DND-41 (cell line): ENCODE results near the gene MT3.

Source experiments
- ATAC-seq: fragments of 200-7000 bp; cut with Tn5 transposase; 3 replicates; pipeline ENCODE4 v1.9.1; 2021; ENCODE audit warnings: low read depth; ENCODE audit not compliant: insufficient read depth
- DNase-seq: peaks from one replicate; pipeline ENCODE4 v3.0.0-alpha.2; 2020
- H2AFZ ChIP-seq: 2 replicates; pipeline ENCODE4 v1.6.0; 2012; ENCODE audit warnings: low read depth, low read length
- H3K27ac ChIP-seq: 2 replicates; pipeline ENCODE4 v1.5.1; 2012; ENCODE audit warnings: low read length, inconsistent platforms
- H3K27me3 ChIP-seq: fragments of 200-600 bp; sonication (generic); 2 replicates; pipeline ENCODE4 v1.6.0; 2012; ENCODE audit warnings: low read length, mild to moderate bottlenecking, inconsistent platforms; ENCODE audit not compliant: insufficient read depth, poor library complexity
- H3K36me3 ChIP-seq: 2 replicates; pipeline ENCODE4 v1.5.1; 2012; ENCODE audit warnings: low read length, inconsistent platforms; ENCODE audit not compliant: insufficient read depth
- H3K4me1 ChIP-seq: 2 replicates; pipeline ENCODE4 v1.5.1; 2012; ENCODE audit warnings: mild to moderate bottlenecking, low read length; ENCODE audit not compliant: insufficient read depth
- H3K4me2 ChIP-seq: 2 replicates; pipeline ENCODE4 v1.6.0; 2012; ENCODE audit warnings: mild to moderate bottlenecking, moderate library complexity, low read length, inconsistent platforms; ENCODE audit not compliant: insufficient read depth
- H3K4me3 ChIP-seq, 2 experiments: fragments of 200-600 bp in 1 of 2; shearing (Covaris generic) in 1 of 2; 2 replicates each; pipeline ENCODE4 v1.5.1; 2012 to 2016; ENCODE audit warnings: inconsistent platforms in 2 of 2, low read length in 2 of 2, mild to moderate bottlenecking in 2 of 2, low read depth in 1 of 2, moderate library complexity in 1 of 2
- H3K79me2 ChIP-seq: 2 replicates; pipeline ENCODE4 v1.6.0; 2012; ENCODE audit warnings: low read length, inconsistent platforms; ENCODE audit not compliant: insufficient read depth
- H3K9ac ChIP-seq: 2 replicates; pipeline ENCODE4 v1.6.0; 2012; ENCODE audit warnings: low read depth, mild to moderate bottlenecking, inconsistent platforms, low read length, moderate library complexity
- H3K9me3 ChIP-seq: 2 replicates; pipeline ENCODE4 v1.5.1; 2012; ENCODE audit warnings: low read length, moderate library complexity, mild to moderate bottlenecking, inconsistent platforms; ENCODE audit not compliant: insufficient read depth, severe bottlenecking
- H4K20me1 ChIP-seq: 2 replicates; pipeline ENCODE4 v1.6.0; 2012; ENCODE audit warnings: low read length; ENCODE audit not compliant: insufficient read depth
- CTCF ChIP-seq: IDR thresholded peaks from 2 replicates; pipeline ENCODE4 v1.5.1; 2012; ENCODE audit warnings: borderline replicate concordance, low read length, moderate library complexity, mild to moderate bottlenecking; ENCODE audit not compliant: poor library complexity, severe bottlenecking; ENCODE audit errors: extremely low read depth
- EZH2 ChIP-seq: IDR thresholded peaks from 3 replicates; pipeline ENCODE4 v1.6.1; 2012; ENCODE audit warnings: borderline replicate concordance, low read depth, mild to moderate bottlenecking, moderate library complexity, low read length, inconsistent platforms; ENCODE audit not compliant: severe bottlenecking

The MT3 gene

GRCh38 chr16:56623637-56624036 lies 34.3 kb downstream of the MT3 start:
- H3K4me3 ChIP-seq = no peak overlapping the region
- H4K20me1 ChIP-seq = no peaks in the 10 kb centered on the region
- H3K36me3 ChIP-seq = no peaks in the 10 kb centered on the region
- no peaks in the 10 kb centered on the region for H3K79me2 ChIP-seq
- H3K4me2 ChIP-seq = no peak overlapping the region
- DNase-seq = no peak
- H2AFZ ChIP-seq = no peak overlapping the region
- no peak for TF ChIP-seq CTCF
- TF ChIP-seq EZH2 = no peak
- no peak for ATAC-seq
- peaks cover 9% of the 10 kb centered on the region for H3K27me3 ChIP-seq
- H3K4me1 ChIP-seq = no peaks in the 10 kb centered on the region
- no peaks in the 10 kb centered on the region for H3K9me3 ChIP-seq
- H3K9ac ChIP-seq = no peak overlapping the region
- no peak overlapping the region for H3K27ac ChIP-seq

- H3K4me2 ChIP-seq = no peak within 1 kb of the TSS
- H2AFZ ChIP-seq = no peak within 1 kb of the TSS
- no peak for ATAC-seq
- no peak within 1 kb of the TSS for H3K4me3 ChIP-seq
- H3K36me3 ChIP-seq = no peaks in the 10 kb centered on the region
- no peak within 1 kb of the TSS for H3K27ac ChIP-seq
- H4K20me1 ChIP-seq = no peaks in the 10 kb centered on the region
- no peak within 1 kb of the TSS for H3K9ac ChIP-seq
- peaks cover 15% of the 10 kb centered on the region for H3K27me3 ChIP-seq
- TF ChIP-seq CTCF = no peak
- TF ChIP-seq EZH2 = no peak
- H3K4me1 ChIP-seq = no peaks in the 10 kb centered on the region
- no peaks in the 10 kb centered on the region for H3K9me3 ChIP-seq
- no peaks in the 10 kb centered on the region for H3K79me2 ChIP-seq
- no peak for DNase-seq
Observed at GRCh38 chr16:56625140-56625942, 36.0 kb downstream of the MT3 start, which contains the start of gene MT1E. TSS of gene MT1E (plus strand) at chr16:56625781. CDS start at chr16:56625852, 71 bp downstream.

GRCh38 chr16:56625943-56626654 lies 36.8 kb downstream of the MT3 start:
- Histone ChIP-seq H2AFZ (no peak overlapping the region), H3K27me3 (peaks cover 15% of the 10 kb centered on the region), H3K79me2 (no peaks in the 10 kb centered on the region), H4K20me1 (no peaks in the 10 kb centered on the region), H3K4me3 (no peak overlapping the region), H3K4me1 (no peaks in the 10 kb centered on the region), H3K36me3 (no peaks in the 10 kb centered on the region), H3K27ac (no peak overlapping the region), H3K9ac (no peak overlapping the region), H3K9me3 (no peaks in the 10 kb centered on the region), H3K4me2 (no peak overlapping the region)
- DNase-seq = no peak
- TF ChIP-seq CTCF (no peak), EZH2 (no peak)
- no peak for ATAC-seq
